H1 (cell line): ENCODE results near the gene EYA4. TPM values are rescaled to one million over a fixed set of nuclear protein-coding genes. Genes with fewer than 3 reads are reported as not detected.

Experiments
- HDAC6 ChIP-seq: IDR thresholded peaks from one replicate; pipeline ENCODE4 v1.7.1; 2012; ENCODE audit warnings: low read depth, mild to moderate bottlenecking, inconsistent platforms, low read length, moderate library complexity
- polyA plus RNA-seq, 7 experiments: library from polyadenylated mRNA; depleted of rRNA in 3 of 7; stranded (reverse) in 5 of 7; unstranded in 2 of 7; fragments of >200 nt in 5 of 7; fragments of 200-250 nt in 2 of 7; gene quantifications; 1 replicate in 5 of 7; 2 replicates in 1 of 7; 4 replicates in 1 of 7; pipeline versions ENCODE4 v1.2.1 to v1.2.3, GENCODE V29; 2011 to 2013; ENCODE audit warnings: missing spikeins in 2 of 7, mixed read lengths in 2 of 7
- total RNA-seq: library from RNA; stranded (reverse); fragmentation: NEBNext Ultra II Directional; extraction: Animal tissue kit (Norgen Biotek cat#: 25700); gene quantifications from 2 replicates; pipeline ENCODE4 v1.2.1, GENCODE V29; 2021

The EYA4 gene
- total and polyA plus RNA-seq, 2 of the 8 experiments (the other 6 are each of a cell fraction or from before 2014, with no cell fraction given) = 0.06 to 0.17 TPM

GRCh38 chr6:133298335-133298734 is 57.2 kb downstream of the EYA4 start (continued):
- TF ChIP-seq HDAC6 = no peak
- TF ChIP-seq, all 59 proteins: peak for 0
